Measurements from ENCODE around the gene GTPBP3.
A peak's percentile ranks its signal among the peaks of the same experiment; 100 is the strongest.

Gene GTPBP3

DNA sequence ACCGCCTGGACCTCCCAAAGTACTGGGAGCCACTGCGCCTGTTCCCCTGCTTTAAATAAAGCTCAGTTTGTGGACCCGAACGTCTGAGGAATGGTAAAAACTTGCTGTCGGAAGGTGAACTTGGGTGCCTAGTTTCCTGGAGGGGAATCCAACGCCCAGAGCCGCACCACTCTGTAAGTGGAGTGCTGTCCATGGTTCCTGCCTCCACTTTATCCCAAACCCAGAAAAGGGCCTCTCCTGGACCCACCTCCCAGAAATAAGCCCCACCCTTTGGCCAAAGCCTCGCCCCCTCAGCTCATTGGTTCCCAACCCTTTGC is 5.0 kb upstream of the GTPBP3 start:
- no peak for TF ChIP-seq CTCF (conservative IDR thresholded peaks at IDR 0.05; ENCODE audit: low read depth)
- ChIA-PET POLR2A (ENCODE audit: low non-redundant PET) (interaction anchor here (0.6 kb wide), 1 partner anchor 13 kb away, joined by 3 read pairs; no protein-coding TSS in a partner anchor), CTCF (interaction anchor here (1.2 kb wide), 1 partner anchor 27 kb away, joined by 3 read pairs; the partner anchor contains the start of gene MRPL34)
- peak overlapping the region; percentile 98 for H3K27ac ChIP-seq
- DNase-seq (ENCODE audit: low spot score): no peak

DNA sequence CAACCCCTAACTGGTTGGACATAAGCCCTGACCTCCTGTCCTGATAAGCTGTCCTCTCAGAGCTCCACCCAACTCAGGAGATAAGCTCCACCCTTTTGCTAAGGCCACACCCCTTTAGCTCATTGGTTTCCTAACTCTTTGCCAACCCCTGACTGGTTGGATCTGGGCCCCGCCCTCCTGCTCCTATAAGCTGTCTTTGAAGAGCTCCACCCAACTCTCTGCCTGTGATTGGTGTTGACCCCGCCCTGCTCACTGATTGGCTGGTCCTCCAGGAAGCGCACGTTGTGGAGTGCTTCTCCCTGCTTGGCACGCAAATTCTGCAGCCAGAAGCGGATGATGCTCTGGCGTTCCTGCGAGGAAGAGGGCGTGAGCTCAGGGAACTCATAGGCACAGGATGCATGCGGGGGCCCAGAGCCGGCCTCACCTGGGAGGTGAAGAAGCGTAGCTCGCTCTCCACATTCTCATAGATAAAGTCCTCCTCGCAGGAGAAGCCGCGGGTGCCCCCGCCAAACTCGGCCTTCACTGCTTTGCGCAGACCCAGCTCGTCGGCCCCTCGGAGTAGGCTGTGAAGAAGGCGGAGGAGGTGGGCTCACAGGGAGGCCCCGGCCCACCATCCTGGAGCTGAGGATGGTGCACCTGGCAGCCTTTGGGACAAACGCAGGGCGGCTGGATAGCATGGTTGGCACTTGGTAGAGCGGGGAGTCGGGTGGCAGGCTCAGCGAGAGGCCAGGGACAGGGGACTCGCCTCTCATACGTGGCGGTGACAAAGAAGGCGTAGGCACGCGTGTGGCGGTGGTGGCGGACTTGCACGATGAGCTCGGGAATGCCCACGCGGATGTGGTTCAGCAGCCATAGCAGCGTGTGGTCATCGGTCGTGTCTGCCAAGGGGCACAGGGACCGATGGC is 4.4 kb upstream of the GTPBP3 start:
- POLR2A ChIA-PET (ENCODE audit: low non-redundant PET): interaction anchor here (0.6 kb wide), 1 partner anchor 12 kb away, joined by 3 read pairs; no protein-coding TSS in a partner anchor
- DNase-seq (ENCODE audit: low spot score): peak; percentile 43
- CTCF ChIA-PET: interaction anchor here (0.8 to 2.2 kb wide), 5 partner anchors 28 to 53 kb away, joined by 3 to 8 read pairs (median 4); partner anchors contain the start of genes ABHD8 and MRPL34
- H3K27ac ChIP-seq: peak overlapping the region; percentile 98
- no peak for TF ChIP-seq CTCF (conservative IDR thresholded peaks at IDR 0.05; ENCODE audit: low read depth)

GRCh38 chr19:17333611-17334413 is 3.5 kb upstream of the GTPBP3 start:
- DNase-seq (ENCODE audit: low spot score): peak; percentile 73
- no peak for TF ChIP-seq CTCF (conservative IDR thresholded peaks at IDR 0.05; ENCODE audit: low read depth)
- H3K27ac ChIP-seq: peak overlapping the region; percentile 98
- ChIA-PET POLR2A (ENCODE audit: low non-redundant PET) (no interaction called here), CTCF (interaction anchor here (0.6 to 2.2 kb wide), 5 partner anchors 31 to 147 kb away, joined by 3 to 8 read pairs (median 4); partner anchors contain the start of gene ABHD8)

- CTCF ChIA-PET: interaction anchor here (0.6 to 2.2 kb wide), 4 partner anchors 29 to 148 kb away, joined by 3 to 9 read pairs (median 6); no protein-coding TSS in a partner anchor
- peak; percentile 91 for DNase-seq (ENCODE audit: low spot score)
- peak within 1 kb of the TSS; percentile 98 for H3K27ac ChIP-seq
- TF ChIP-seq CTCF (conservative IDR thresholded peaks at IDR 0.05; ENCODE audit: low read depth): no peak
- POLR2A ChIA-PET (ENCODE audit: low non-redundant PET): no interaction called here
These were observed 2.6 kb upstream of the GTPBP3 start, which contains the start of gene ANO8 for GRCh38 chr19:17334414-17335409. ANO8 (minus strand) TSS chr19:17334855; CDS start chr19:17334670, 185 bp downstream.

DNA sequence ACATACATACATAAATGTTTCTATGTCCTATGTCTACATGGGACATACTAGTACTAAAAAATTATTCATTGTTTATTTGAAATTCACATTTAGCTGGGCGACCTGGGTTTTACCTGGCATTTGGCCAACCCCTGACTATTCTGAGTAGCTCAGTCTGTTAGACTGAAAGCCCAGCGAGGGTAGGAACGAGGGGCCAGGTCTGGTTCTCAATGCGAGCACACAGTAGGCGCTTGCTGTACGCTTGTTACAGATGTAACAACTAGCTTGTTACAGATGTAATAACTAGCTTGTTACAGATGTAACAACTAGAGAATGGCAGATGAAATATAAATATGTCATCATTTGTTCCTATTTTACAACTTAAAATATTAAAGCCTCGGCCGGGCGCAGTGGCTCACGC is 1.8 kb upstream of the GTPBP3 start:
- no peak for TF ChIP-seq CTCF (conservative IDR thresholded peaks at IDR 0.05; ENCODE audit: low read depth)
- peak overlapping the region; percentile 98 for H3K27ac ChIP-seq
- DNase-seq (ENCODE audit: low spot score): no peak
- CTCF ChIA-PET: interaction anchor here (0.6 kb wide), 1 partner anchor 52 kb away, joined by 4 read pairs; no protein-coding TSS in a partner anchor
- POLR2A ChIA-PET (ENCODE audit: low non-redundant PET): interaction anchor here (0.6 kb wide), 1 partner anchor 600 kb away, joined by 4 read pairs; no protein-coding TSS in a partner anchor
